Measurements from ENCODE around the gene ASB8. TPM values are rescaled to one million over a fixed set of nuclear protein-coding genes. Genes with fewer than 3 reads are reported as not detected.

ASB8 gene
- total and polyA plus RNA-seq, 9 of the 15 experiments (the other 6 are each of a cell fraction or from before 2014, with no cell fraction given), result 13.3 to 29.0 (median 19.6) TPM

- Histone ChIP-seq H3K9me1 (ENCODE audit: control insufficient read depth, insufficient read depth, low read length) (no peaks in the 10 kb centered on the region), H3K9me3 (replicated peaks; ENCODE audit: control insufficient read depth, insufficient read depth, low read depth, low read length) (no peaks in the 10 kb centered on the region), H2AFZ (ENCODE audit: low read depth, low read length) (no peak overlapping the region), H3K36me3 (ENCODE audit: control insufficient read depth, insufficient read depth, low read length) (no peaks in the 10 kb centered on the region), H3K4me3 (no peak overlapping the region), H3K27me3 (ENCODE audit: control insufficient read depth in 2 of 2, insufficient read depth in 2 of 2, low read length in 2 of 2) (peaks cover 6 to 8% of the 10 kb centered on the region in 2 experiments; a peak in 2 of 5 replicates), H3K4me1 (replicated peaks in 1 of 2; ENCODE audit: control insufficient read depth in 2 of 2, insufficient read depth in 2 of 2, low read length in 2 of 2) (peaks cover under 1 to 4% of the 10 kb centered on the region in 2 experiments; a peak in 3 of 5 replicates), H3K79me2 (ENCODE audit: control insufficient read depth, insufficient read depth, low read length) (no peaks in the 10 kb centered on the region), H3K27ac (ENCODE audit: extremely low read depth, low read depth, low read length) (no peak overlapping the region), H3K4me2 (ENCODE audit: insufficient read depth, low read length) (no peak overlapping the region), H4K20me1 (replicated peaks; ENCODE audit: control insufficient read depth, insufficient read depth, low read length) (no peaks in the 10 kb centered on the region), H3K9ac (ENCODE audit: insufficient read depth in 1 of 2, low read depth in 2 of 2, low read length in 2 of 2) (no peak overlapping the region)
- TF ChIP-seq RBM39 (optimal IDR thresholded peaks at IDR 0.05; ENCODE audit: low read depth, low read length) (no peak), ZNF609 (CRISPR knock-in tag; IDR thresholded peaks at IDR 0.05; ENCODE audit: borderline replicate concordance) (no peak), GABPA (tag; conservative IDR thresholded peaks at IDR 0.05; ENCODE audit: low read depth) (no peak), CHD1 (IDR thresholded peaks at IDR 0.05; ENCODE audit: low read length) (no peak), TEAD1 (CRISPR knock-in tag; IDR thresholded peaks at IDR 0.05) (no peak), HDAC3 (IDR thresholded peaks at IDR 0.05; ENCODE audit: borderline replicate concordance, partially characterized antibody) (no peak), E2F1 (CRISPR knock-in tag; IDR thresholded peaks at IDR 0.05) (no peak), TCF15 (CRISPR knock-in tag; IDR thresholded peaks at IDR 0.05) (no peak), PTTG1 (tag; IDR thresholded peaks at IDR 0.05; ENCODE audit: low read depth) (no peak), ZFX (CRISPR knock-in tag; IDR thresholded peaks at IDR 0.05) (no peak), KLF1 (tag; IDR thresholded peaks at IDR 0.05) (no peak), NELFE (IDR thresholded peaks at IDR 0.05; ENCODE audit: insufficient read depth, insufficient read length) (no peak), SETDB1 (IDR thresholded peaks at IDR 0.05; ENCODE audit: low read length) (no peak), KAT8 (IDR thresholded peaks at IDR 0.05; ENCODE audit: low read depth) (no peak), OTX1 (CRISPR knock-in tag; IDR thresholded peaks at IDR 0.05) (no peak)
- TF ChIP-seq, protein P1, sequence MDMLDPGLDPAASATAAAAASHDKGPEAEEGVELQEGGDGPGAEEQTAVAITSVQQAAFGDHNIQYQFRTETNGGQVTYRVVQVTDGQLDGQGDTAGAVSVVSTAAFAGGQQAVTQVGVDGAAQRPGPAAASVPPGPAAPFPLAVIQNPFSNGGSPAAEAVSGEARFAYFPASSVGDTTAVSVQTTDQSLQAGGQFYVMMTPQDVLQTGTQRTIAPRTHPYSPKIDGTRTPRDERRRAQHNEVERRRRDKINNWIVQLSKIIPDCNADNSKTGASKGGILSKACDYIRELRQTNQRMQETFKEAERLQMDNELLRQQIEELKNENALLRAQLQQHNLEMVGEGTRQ (CRISPR knock-in tag; IDR thresholded peaks at IDR 0.05), result no peak
- BruUV-seq (replicated peaks), result no TSS peak
- DNase-seq (ENCODE audit: extremely low read depth in 1 of 4, low spot score in 3 of 4) (no peak), FAIRE-seq (no peak), ATAC-seq (no peak)
- in situ Hi-C loops (cut with MboI), result no loop called here
- ChIA-PET POLR2A (interaction anchor here (1.5 kb wide), 1 partner anchor 12 kb away, joined by 3 read pairs; no protein-coding TSS in a partner anchor), CTCF (ENCODE audit: low intra/inter-chr PET ratio) (no interaction called here)
- intact Hi-C loops (cut with micrococcal nuclease), result no loop called here
- WGBS (ENCODE audit: insufficient coverage, low coverage, missing lambda C conversion rate), result 0% methylated on average over 1 of the region's 1 CpG
Observed at GRCh38 chr12:48192861-48193260, 35.5 kb upstream of the ASB8 start.
